ENCODE measurements around the gene NDUFA7.
"Not testable (repeated sequence)": the region's sequence is repeated elsewhere in the genome, so short reads cannot be mapped to it uniquely, and the experiment has no call there.

The NDUFA7 gene

GRCh38 chr19:8321067-8321985 is at the start of gene NDUFA7, which contains the start of gene RPS28:
TSS of gene NDUFA7 (minus strand) at chr19:8321375. CDS start at chr19:8321358, 17 bp downstream.
TSS of gene RPS28 (plus strand) at chr19:8321496. CDS start at chr19:8321531, 35 bp downstream.
- peak; percentile 96 for DNase-seq (ENCODE audit: low read depth)

DNA sequence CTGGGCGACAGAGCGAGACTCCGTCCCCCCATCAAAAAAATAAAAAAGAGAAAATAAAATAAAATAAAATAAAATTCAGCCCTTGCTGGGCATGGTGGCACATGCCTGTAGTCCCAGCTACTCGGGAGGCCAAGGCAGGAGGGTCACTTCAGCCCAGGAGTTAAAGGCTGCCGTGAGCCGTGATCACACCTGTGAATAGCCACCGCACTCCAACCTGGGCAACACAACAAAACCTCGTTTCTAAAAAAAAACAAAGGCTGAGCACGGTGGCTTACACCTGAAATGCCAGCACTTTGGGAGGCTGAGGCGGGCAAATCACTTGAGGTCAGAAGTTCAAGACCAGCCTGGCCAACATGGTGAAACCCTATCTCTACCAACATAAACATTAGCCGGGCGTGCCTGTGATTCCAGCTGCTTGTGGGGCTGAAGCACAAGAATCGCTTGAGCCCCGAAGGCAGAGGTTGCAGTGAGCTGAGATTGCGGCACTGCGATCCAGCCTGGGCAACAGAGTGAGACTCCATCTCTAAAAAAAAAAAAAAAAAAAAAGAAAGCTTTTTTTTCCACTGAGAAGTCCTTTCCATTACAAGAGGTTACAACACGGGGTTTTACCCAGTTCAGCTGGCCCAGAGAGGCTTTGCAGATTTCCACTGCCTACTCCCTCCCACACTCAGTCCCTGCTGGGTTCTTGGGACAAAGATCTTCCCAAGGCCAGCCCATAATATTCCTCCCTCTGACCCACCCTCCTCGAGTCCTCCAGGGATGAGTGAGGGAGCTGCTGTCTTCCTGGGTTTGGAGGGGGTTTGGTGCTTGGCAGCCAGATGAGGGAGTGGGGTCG is 49.2 kb upstream of the NDUFA7 start:
- no peak for DNase-seq (ENCODE audit: low read depth)

GRCh38 chr19:8367327-8368001 is 46.3 kb upstream of the NDUFA7 start:
- DNase-seq (ENCODE audit: low read depth), result no peak

DNA sequence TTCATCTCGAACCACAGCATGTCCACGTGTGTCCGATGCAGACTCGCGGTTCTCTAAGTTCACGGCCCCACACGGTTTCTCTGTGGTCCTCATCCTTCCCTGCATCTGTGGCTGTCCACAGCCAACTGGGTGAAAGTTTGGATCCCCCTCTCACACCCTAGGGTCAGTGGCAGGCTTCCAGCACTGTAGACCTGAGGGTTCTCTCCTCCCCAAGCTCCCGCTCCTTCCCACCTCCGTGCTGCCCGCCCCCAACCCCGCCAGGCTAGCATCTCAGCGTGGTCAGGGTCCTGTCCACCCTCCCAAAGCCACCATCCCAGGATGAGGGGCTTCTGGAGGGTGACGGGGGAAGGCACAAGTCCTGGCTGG is 45.8 kb upstream of the NDUFA7 start:
- no peak for DNase-seq (ENCODE audit: low read depth)

GRCh38 chr19:8366121-8366581 is 45.0 kb upstream of the NDUFA7 start:
- DNase-seq (ENCODE audit: low read depth), result no peak

DNA sequence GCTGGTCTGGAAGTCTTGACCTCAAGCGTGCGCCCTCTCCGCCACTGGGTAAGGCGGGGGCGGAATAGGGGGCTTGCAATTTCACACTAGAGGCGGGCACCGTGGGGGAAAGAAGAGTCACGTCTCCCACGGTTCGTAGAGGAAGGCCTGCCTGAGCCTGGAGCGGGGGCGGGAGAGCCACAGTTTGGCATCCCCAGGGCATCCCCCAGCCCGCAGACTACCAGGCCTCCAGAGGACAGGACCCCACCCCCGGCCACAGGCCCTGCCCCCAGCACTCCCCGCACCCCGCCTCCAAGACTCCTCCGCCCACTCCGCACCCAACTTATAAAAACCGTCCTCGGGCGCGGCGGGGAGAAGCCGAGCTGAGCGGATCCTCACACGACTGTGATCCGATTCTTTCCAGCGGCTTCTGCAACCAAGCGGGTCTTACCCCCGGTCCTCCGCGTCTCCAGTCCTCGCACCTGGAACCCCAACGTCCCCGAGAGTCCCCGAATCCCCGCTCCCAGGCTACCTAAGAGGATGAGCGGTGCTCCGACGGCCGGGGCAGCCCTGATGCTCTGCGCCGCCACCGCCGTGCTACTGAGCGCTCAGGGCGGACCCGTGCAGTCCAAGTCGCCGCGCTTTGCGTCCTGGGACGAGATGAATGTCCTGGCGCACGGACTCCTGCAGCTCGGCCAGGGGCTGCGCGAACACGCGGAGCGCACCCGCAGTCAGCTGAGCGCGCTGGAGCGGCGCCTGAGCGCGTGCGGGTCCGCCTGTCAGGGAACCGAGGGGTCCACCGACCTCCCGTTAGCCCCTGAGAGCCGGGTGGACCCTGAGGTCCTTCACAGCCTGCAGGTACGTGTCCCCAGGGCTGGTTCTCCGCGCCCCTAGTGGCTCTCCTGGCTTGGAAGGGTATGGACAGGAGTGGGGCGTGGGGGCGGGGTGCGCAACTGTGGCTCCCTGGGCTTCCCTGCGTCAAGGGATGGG is 42.9 kb upstream of the NDUFA7 start, which contains the start of gene ANGPTL4:
ANGPTL4 (plus strand) TSS at position 353 of the 969 bp plus-strand sequence; CDS start at position 520, 167 bp downstream.
- DNase-seq (ENCODE audit: low read depth), result no peak

- no peak for DNase-seq (ENCODE audit: low read depth)
Measured at GRCh38 chr19:8361921-8362793, 41.0 kb upstream of the NDUFA7 start.

DNA sequence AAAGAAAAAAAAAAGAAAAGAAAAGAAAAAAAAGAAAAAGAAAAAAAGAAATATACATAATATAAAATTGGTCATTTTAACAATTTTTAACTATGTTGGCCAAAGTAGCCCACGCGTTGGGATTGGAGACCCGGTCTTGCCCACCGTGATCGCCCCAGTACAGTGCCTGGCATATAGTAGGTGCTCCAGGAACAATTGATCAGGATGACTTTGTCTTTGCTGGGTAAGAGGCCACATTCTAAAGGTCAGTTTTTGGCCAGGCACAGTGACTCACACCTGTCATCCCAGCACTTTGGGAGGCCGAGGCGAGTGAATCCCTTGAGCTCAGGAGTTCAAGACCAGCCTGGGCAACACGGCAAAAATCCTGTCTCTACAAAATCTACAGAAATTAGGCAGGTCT is 39.0 kb upstream of the NDUFA7 start:
- DNase-seq (ENCODE audit: low read depth), result no peak

GRCh38 chr19:8358948-8359347 is 37.8 kb upstream of the NDUFA7 start:
- no peak for DNase-seq (ENCODE audit: low read depth)

DNA sequence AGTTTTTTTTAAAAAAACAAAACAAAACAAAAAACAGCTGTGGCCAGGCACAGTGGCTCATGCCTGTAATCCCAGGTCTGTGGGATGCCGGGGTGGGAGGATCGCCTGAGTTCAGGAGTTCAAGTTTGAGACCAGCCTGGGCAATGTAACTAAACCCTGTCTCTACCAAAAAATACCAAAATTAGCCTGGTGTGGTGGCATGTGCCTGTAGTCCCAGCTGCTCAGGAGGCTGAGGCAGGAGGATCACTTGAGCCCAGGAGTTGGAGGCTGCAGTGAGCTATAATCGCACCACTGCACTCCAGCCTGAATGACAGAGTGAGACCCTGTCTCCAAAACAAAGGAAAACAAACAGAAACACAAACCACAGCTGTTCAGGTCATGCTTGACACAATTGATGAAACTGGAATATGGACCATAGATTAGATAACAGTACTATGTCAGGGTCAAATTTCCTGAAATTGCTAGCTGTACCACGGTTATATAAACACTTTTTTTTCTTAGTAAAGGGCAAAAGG is 35.9 kb upstream of the NDUFA7 start:
- DNase-seq (ENCODE audit: low read depth), result no peak

DNA sequence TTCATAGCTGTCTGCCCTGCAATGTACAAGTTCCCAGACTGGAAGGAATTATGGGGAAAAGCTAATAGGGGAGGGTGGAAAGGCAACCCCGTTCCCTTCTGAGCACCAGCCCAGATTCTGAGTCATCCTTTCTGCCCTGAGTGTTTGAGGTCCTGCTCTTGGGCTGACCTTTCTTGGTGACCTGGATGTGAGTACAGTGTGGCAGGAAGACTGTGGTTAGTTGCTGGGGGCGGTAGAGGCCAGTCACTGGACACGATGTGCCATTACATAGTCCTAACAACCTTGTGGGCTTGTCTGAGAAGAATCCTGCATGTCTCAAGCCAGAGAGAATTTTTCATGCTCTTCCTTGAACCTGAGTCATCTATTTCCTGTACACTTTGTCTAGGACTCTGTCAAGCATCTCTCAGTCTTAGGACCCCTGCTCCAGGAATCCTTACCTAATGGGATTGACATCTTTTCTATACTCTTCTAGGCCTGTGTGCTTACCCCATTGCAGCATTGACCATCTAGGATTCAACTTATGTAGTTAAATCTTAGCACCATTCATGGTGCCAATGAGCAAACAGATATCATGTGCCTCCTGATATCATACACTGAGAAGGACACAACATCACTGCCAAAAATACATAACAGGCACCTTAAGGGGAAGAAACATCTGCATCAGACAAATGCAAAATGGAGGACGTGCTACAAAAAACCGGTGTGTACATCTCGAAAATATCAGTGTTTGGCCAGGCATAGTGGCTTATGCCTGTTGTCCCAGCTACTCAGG is 34.6 kb upstream of the NDUFA7 start:
- no peak for DNase-seq (ENCODE audit: low read depth)

DNA sequence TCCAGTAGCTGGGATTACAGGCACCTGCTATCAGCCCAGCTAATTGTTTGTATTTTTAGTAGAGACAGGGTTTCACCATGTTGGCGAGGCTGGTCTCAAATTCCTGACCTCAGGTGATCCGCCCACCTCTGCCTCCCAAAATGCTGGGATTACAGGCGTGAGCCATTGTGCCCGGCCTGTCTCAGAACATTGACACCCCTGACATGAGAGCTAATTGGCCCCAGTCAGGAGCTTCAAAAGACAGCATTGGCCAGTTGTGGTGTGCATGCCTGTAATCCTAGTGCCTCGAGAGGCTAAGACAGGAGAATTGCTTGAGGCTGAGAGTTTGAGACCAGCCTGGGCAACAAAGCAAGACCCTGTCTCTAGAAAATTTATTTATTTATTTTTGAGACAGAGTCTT is 31.7 kb upstream of the NDUFA7 start:
- DNase-seq (ENCODE audit: low read depth), result not testable (repeated sequence)

GRCh38 chr19:8352134-8352827 is 31.1 kb upstream of the NDUFA7 start:
- DNase-seq (ENCODE audit: low read depth), result no peak

- DNase-seq (ENCODE audit: low read depth), result not testable (repeated sequence)
Measured at GRCh38 chr19:8349629-8350372, 28.6 kb upstream of the NDUFA7 start.

- DNase-seq (ENCODE audit: low read depth), result no peak
Measured at GRCh38 chr19:8343483-8343844, 22.3 kb upstream of the NDUFA7 start.

DNA sequence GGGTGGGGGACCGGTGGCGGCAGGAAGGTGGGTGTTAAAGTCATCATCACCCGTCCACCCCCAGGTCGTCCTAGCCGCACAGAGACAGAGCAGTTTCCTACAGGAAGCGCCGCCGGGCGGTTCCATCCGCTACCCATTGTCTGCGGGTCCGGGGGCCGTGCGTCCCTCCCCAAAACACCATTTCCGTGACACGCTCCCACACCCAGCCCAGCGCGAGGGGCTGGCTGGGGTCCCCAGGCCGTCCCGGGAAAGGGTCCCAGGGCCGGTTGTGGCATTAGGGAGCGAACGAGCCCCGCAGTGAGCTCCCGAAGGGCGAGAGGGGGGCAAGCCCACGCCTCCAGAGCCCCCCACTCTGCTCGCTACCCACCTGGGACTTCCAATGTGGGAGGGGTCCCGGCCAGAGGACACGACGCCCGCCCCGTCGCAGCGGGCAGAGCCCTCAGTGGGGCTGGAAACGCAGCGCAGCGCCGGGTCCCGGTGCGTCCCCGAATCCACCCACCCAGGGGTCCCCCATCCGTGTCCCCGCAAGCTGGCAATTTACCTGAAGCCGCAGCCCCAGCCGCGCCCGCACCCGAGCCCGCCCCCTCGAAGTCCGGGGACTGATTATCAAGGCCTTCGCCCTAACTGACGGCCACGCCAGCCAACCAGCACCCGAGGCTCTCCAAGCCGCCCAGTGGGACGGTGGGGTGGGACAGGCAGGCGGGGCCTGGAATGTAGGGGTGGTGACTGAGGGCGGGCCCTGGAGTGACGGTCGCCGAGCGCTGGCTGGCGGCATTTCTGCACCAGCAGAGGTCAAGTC is 21.7 kb upstream of the NDUFA7 start, which contains the start of gene KANK3:
KANK3 (minus strand) TSS at position 579 of the 799 bp plus-strand sequence. CDS start 5,434 bp downstream, outside the sequence.
- DNase-seq (ENCODE audit: low read depth), result peak; percentile 80

DNA sequence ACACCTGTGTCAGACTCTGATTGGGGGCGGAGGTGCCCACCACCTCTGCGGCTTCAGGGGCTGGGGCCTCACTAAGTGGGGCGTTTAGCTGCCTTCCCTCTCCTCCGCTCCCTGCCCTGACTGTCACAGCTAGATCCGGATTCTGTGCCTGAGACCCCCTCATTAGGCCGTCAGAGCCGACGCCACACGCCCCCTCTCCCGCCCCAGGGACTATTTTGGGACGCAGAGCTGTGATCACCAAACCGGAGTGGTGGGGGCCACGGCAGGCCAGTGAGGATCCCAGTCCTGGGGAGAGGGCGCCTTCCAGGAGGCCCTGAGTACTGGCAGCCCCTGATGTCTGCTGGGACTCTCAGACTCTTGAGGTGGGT is 21.1 kb upstream of the NDUFA7 start:
- DNase-seq (ENCODE audit: low read depth), result no peak
